ENCODE data around the gene SF3B1.
"Not testable (repeated sequence)": the region's sequence is repeated elsewhere in the genome, so short reads cannot be mapped to it uniquely, and the experiment has no call there.

The SF3B1 gene

DNA sequence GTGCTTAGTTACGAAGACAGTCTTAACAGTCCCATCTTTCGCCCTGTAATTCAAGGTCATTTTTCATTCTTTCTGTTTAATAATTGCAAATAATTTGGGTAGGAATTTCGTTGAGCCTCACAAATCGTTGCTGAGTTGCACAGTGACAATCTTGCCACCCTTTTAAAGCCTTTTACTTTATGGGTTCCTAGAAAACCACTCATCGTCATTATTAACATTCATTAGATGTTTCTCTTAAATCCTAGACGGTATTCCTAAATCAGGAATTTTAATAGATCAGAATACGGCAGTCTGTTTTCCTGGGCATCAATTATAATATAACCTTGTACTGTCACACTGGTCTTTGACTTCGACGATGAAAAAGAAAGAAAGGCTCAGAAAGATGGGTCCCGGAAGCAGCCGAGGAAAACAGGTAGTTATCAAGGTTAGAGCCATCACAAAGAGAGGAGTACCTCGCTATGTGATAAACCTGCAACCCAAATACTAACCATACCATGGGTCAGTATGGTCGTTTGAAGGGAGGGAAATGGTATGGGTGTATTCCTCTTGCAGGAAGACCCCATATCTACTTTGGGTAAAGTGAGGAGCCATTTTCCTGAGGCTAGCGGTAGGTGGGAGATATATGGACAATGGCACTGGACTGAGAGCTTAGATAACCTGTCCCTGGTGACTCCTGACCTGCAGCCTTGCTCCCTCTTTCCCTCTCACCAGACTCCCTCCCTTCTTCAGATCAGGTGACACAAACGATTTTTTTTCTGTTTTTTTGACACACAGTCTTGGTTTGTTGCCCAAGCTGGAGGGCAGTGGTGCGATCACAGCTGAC is 981 bp upstream of the SF3B1 start:
- TF ChIP-seq CTCF (IDR thresholded peaks at IDR 0.05; ENCODE audit: borderline replicate concordance, control extremely low read depth, extremely low read depth, insufficient read depth, missing control alignments), result no peak
- no peak for DNase-seq (ENCODE audit: low spot score)
- in situ Hi-C loops (cut with MboI; ENCODE audit: low sequenced_read_pairs, unreplicated experiment), result no loop called here

GRCh38 chr2:197433780-197434438 is 919 bp downstream of the SF3B1 start:
- in situ Hi-C loops (cut with MboI; ENCODE audit: low sequenced_read_pairs, unreplicated experiment), result no loop called here
- TF ChIP-seq CTCF (IDR thresholded peaks at IDR 0.05; ENCODE audit: borderline replicate concordance, control extremely low read depth, extremely low read depth, insufficient read depth, missing control alignments), result no peak
- DNase-seq (ENCODE audit: low spot score), result no peak

DNA sequence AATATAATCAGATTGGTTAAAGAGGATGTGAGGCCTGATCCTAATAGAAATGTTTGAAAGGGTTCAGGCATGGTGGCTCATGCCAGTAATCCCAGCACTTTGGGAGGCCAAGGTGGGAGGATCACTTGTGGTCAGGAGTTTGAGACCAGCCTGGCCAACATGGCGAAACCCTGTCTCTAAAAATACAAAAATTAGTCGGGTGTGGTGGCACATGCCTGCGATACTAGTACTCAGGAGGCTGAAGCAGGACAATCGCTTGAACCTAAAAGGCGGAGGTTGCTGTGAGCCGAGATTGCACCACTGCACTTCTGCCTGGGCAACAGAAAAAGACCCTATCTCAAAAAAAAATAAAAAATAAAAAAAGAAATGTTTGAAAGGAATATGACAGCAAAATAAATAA is 2.3 kb downstream of the SF3B1 start:
- DNase-seq (ENCODE audit: low spot score); in situ Hi-C loops (cut with MboI; ENCODE audit: low sequenced_read_pairs, unreplicated experiment): not testable (repeated sequence)

GRCh38 chr2:197431858-197432257 is 3.0 kb downstream of the SF3B1 start:
- in situ Hi-C loops (cut with MboI; ENCODE audit: low sequenced_read_pairs, unreplicated experiment), result no loop called here
- no peak for DNase-seq (ENCODE audit: low spot score)
- TF ChIP-seq CTCF (IDR thresholded peaks at IDR 0.05; ENCODE audit: borderline replicate concordance, control extremely low read depth, extremely low read depth, insufficient read depth, missing control alignments), result no peak

GRCh38 chr2:197427986-197428385 is 6.8 kb downstream of the SF3B1 start:
- in situ Hi-C loops (cut with MboI; ENCODE audit: low sequenced_read_pairs, unreplicated experiment), result no loop called here
- TF ChIP-seq CTCF (IDR thresholded peaks at IDR 0.05; ENCODE audit: borderline replicate concordance, control extremely low read depth, extremely low read depth, insufficient read depth, missing control alignments), result no peak

GRCh38 chr2:197426723-197427603 is 7.9 kb downstream of the SF3B1 start:
- DNase-seq (ENCODE audit: low spot score), result no peak
- TF ChIP-seq CTCF (IDR thresholded peaks at IDR 0.05; ENCODE audit: borderline replicate concordance, control extremely low read depth, extremely low read depth, insufficient read depth, missing control alignments), result no peak
- in situ Hi-C loops (cut with MboI; ENCODE audit: low sequenced_read_pairs, unreplicated experiment), result no loop called here

More at GRCh38 chr2:197427986-197428385, 6.8 kb downstream of the SF3B1 start:
- no peak for DNase-seq (ENCODE audit: low spot score)
